H1 (cell line): ENCODE data around the gene OSTF1. TPM values are rescaled to one million over a fixed set of nuclear protein-coding genes. Genes with fewer than 3 reads are reported as not detected.

Source experiments
- CHD7 ChIP-seq: fragments of 300-600 bp; sonication (generic); IDR thresholded peaks from 2 replicates; pipeline ENCODE4 v1.7.1; 2012; ENCODE audit warnings: low read length, moderate library complexity, mild to moderate bottlenecking, inconsistent platforms; ENCODE audit not compliant: insufficient replicate concordance
- JUND ChIP-seq: IDR thresholded peaks from 2 replicates; pipeline ENCODE4 v1.6.1; 2011; ENCODE audit warnings: mild to moderate bottlenecking, improper control_type of control experiment, low read length
- polyA plus RNA-seq, 7 experiments: library from polyadenylated mRNA; depleted of rRNA in 3 of 7; stranded (reverse) in 5 of 7; unstranded in 2 of 7; fragments of >200 nt in 5 of 7; fragments of 200-250 nt in 2 of 7; gene quantifications; 1 replicate in 5 of 7; 2 replicates in 1 of 7; 4 replicates in 1 of 7; pipeline versions ENCODE4 v1.2.1 to v1.2.3, GENCODE V29; 2011 to 2013; ENCODE audit warnings: missing spikeins in 2 of 7, mixed read lengths in 2 of 7
- total RNA-seq: library from RNA; stranded (reverse); fragmentation: NEBNext Ultra II Directional; extraction: Animal tissue kit (Norgen Biotek cat#: 25700); gene quantifications from 2 replicates; pipeline ENCODE4 v1.2.1, GENCODE V29; 2021

OSTF1 gene
- total and polyA plus RNA-seq, 2 of the 8 experiments (the other 6 are each of a cell fraction or from before 2014, with no cell fraction given): 5.0 to 18.9 TPM

GRCh38 chr9:75108571-75108970, 20.3 kb downstream of the OSTF1 start (continued):
- no peak for TF ChIP-seq CHD7
- TF ChIP-seq JUND: no peak
- TF ChIP-seq, all 59 proteins: peak for 0
